Uterus (tissue), 4 donors: ENCODE measurements around the gene RCN2. TPM values are rescaled to one million over a fixed set of nuclear protein-coding genes. Genes with fewer than 3 reads are reported as not detected.

Experiments
- DNase-seq, 2 donors: peaks; one replicate each; pipeline ENCODE4 v3.0.0-alpha.2; 2019 to 2020
- H3K27ac ChIP-seq, 2 donors: fragments of 200-600 bp; sonication (generic); 1 replicate in 1 of 2; 2 replicates in 1 of 2; pipeline ENCODE4 v1.5.1; 2016 to 2018
- H3K27me3 ChIP-seq, 2 donors: fragments of 200-600 bp; sonication (generic); one replicate each; pipeline ENCODE4 v1.5.1; 2018 to 2019; ENCODE audit warnings: control low read depth in 1 of 2
- H3K36me3 ChIP-seq, 2 donors: fragments of 200-600 bp; sonication (generic); one replicate each; pipeline ENCODE4 v1.5.1; 2019; ENCODE audit warnings: control low read depth in 1 of 2
- H3K4me1 ChIP-seq, 2 donors: fragments of 200-600 bp; sonication (generic); one replicate each; pipeline ENCODE4 v1.5.1; 2018 to 2019; ENCODE audit warnings: control low read depth in 1 of 2
- H3K4me3 ChIP-seq, 2 donors: fragments of 200-600 bp; sonication (generic); 1 replicate in 1 of 2; 2 replicates in 1 of 2; pipeline ENCODE4 v1.5.1; 2018 to 2019; ENCODE audit warnings: mild to moderate bottlenecking in 1 of 2
- H3K9me3 ChIP-seq, 2 donors: fragments of 200-600 bp; sonication (generic); one replicate each; pipeline ENCODE4 v1.5.1; 2019; ENCODE audit warnings: control low read depth in 1 of 2
- POLR2A ChIP-seq, 2 donors: fragments of 450-650 bp; IDR thresholded peaks; one replicate each; pipeline ENCODE4 v1.6.1; 2016; ENCODE audit warnings: antibody characterized with exemption in 2 of 2, mild to moderate bottlenecking in 1 of 2, moderate library complexity in 1 of 2
- intact Hi-C: fragments of 100-400 bp; cut with DNase I; formaldehyde crosslinking; loops from one replicate; pipeline ENCODE4 v1.15.1; 2023; ENCODE audit warnings: low total_unique reads
- total RNA-seq, 4 donors: library from RNA; depleted of rRNA in 3 of 4; stranded (reverse); fragments of >200 nt in 3 of 4; gene quantifications; one replicate each; pipeline versions ENCODE4 v1.1.0 to v1.2.4, GENCODE V29; 2014 to 2023
- TF ChIP-seq, protein P1 (sequence below), 4 experiments: fragments of 200-600 bp in 2 of 4; fragments of 450-650 bp in 2 of 4; sonication (generic) in 2 of 4; IDR thresholded peaks; one replicate each; pipeline ENCODE4 v1.5.1; 2016 to 2019; ENCODE audit warnings: antibody characterized with exemption in 4 of 4, mild to moderate bottlenecking in 2 of 4, moderate library complexity in 1 of 4
- donor health status: DM: yes; HTN: yes; CAD: no.

Gene RCN2
- total RNA-seq, 4 donors from 2014 or later, result 26.1 to 108 (median 46.7) TPM

DNA sequence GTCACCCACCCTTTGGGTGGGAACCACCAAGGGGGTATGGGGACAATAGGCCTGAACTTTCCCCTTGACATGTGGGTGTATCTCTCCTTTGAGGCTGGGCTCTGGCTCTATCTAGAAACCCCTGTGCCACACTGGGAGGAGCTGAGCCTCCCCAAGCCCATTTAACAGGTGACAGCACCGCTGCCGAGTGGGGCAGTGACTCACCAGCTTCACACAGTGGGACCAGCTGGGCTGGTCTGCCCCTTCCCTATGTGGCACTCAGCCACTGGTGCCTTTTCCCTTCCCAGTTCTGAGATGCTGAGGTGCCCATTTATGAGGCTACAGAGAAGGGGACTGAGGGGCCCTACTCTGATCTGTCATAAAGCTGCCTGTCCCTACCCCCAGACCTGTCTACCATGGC, 68.4 kb downstream of the RCN2 start:
- no peaks in the 10 kb centered on the region for H3K9me3 ChIP-seq
- H3K27me3 ChIP-seq, result no peaks in the 10 kb centered on the region
- no peak for DNase-seq
- H3K27ac ChIP-seq, result no peak overlapping the region
- no peak for TF ChIP-seq POLR2A (IDR thresholded peaks at IDR 0.05)
- TF ChIP-seq, protein P1, sequence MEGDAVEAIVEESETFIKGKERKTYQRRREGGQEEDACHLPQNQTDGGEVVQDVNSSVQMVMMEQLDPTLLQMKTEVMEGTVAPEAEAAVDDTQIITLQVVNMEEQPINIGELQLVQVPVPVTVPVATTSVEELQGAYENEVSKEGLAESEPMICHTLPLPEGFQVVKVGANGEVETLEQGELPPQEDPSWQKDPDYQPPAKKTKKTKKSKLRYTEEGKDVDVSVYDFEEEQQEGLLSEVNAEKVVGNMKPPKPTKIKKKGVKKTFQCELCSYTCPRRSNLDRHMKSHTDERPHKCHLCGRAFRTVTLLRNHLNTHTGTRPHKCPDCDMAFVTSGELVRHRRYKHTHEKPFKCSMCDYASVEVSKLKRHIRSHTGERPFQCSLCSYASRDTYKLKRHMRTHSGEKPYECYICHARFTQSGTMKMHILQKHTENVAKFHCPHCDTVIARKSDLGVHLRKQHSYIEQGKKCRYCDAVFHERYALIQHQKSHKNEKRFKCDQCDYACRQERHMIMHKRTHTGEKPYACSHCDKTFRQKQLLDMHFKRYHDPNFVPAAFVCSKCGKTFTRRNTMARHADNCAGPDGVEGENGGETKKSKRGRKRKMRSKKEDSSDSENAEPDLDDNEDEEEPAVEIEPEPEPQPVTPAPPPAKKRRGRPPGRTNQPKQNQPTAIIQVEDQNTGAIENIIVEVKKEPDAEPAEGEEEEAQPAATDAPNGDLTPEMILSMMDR (IDR thresholded peaks at IDR 0.05), result no peak
- intact Hi-C loops, result no loop called here
- H3K36me3 ChIP-seq, result no peaks in the 10 kb centered on the region
- H3K4me1 ChIP-seq, result no peaks in the 10 kb centered on the region
- H3K4me3 ChIP-seq, result no peak overlapping the region

DNA sequence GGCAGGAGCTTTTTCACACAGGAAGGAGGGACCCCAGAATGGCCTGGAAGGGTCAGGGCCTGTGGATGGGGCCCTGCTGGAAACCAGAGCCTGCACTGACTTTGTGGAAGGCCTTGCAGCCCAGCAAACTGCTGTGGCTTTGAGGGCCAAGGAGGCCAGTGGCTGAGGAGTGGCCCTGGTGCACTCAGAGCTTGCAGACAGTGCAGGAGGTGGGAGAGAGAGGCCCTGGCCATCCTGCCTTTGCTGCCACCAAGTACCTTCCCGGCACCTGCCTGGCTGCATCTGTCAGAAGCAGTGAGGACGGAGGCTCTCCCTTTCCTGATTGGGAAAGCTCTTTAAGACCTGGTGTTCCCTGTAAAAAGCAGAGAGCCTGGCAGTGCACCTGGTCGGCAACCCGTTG, 69.8 kb downstream of the RCN2 start:
- Histone ChIP-seq H3K36me3 (no peaks in the 10 kb centered on the region), H3K9me3 (no peaks in the 10 kb centered on the region), H3K4me3 (no peak overlapping the region), H3K27me3 (no peaks in the 10 kb centered on the region), H3K4me1 (no peaks in the 10 kb centered on the region), H3K27ac (no peak overlapping the region)
- no peak for DNase-seq
- intact Hi-C loops, result no loop called here
- no peak for TF ChIP-seq POLR2A (IDR thresholded peaks at IDR 0.05)
- TF ChIP-seq, protein P1 (IDR thresholded peaks at IDR 0.05), result no peak

DNA sequence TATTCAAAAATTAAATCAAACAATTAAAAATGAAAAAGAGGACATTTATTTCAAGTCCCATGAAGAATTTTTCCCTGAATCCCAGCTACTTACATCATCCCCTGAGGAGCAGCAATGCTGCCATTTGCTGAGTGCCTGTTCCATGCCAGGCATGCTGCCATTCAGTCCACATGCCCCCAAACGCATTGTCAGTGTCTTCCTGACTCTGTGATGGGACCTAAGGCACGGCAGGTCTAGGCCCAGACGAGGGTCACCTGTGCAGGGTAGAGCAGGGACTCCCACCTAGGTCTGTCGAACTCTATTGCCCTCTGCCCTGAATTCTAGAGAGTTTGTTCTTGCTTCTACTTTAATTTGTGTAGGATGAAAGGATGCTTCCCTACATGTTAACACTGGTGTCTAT, 70.4 kb downstream of the RCN2 start:
- H3K27me3 ChIP-seq, result no peaks in the 10 kb centered on the region
- no peak for TF ChIP-seq POLR2A (IDR thresholded peaks at IDR 0.05)
- TF ChIP-seq, protein P1 (IDR thresholded peaks at IDR 0.05), result no peak
- intact Hi-C loops, result no loop called here
- no peak overlapping the region for H3K4me3 ChIP-seq
- DNase-seq, result no peak
- H3K36me3 ChIP-seq, result no peaks in the 10 kb centered on the region
- no peaks in the 10 kb centered on the region for H3K9me3 ChIP-seq
- H3K27ac ChIP-seq, result no peak overlapping the region
- no peaks in the 10 kb centered on the region for H3K4me1 ChIP-seq

DNA sequence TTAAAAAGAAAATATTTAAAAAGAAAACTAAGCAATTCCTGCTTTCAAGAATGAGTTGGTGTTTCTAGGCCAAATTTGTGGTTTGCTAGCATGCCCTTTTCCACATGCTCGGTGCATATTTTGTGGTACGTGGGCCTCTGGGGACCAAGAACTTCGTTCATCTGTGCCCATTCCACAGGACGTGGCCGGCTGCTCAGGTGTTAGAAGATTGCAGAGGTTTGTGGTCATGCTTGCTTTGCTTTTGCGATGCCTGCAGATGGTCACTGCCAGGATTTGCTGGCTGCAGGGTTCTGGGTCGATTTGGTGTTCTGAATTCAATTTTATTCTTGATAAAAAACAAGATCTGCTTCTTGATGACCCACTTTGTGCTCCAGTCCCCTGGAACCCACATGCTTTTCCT, 70.9 kb downstream of the RCN2 start:
- H3K36me3 ChIP-seq, result no peaks in the 10 kb centered on the region
- H3K27ac ChIP-seq, result no peak overlapping the region
- H3K4me1 ChIP-seq, result no peaks in the 10 kb centered on the region
- intact Hi-C loops, result no loop called here
- no peak for TF ChIP-seq POLR2A (IDR thresholded peaks at IDR 0.05)
- TF ChIP-seq, protein P1 (IDR thresholded peaks at IDR 0.05), result no peak
- H3K27me3 ChIP-seq, result no peaks in the 10 kb centered on the region
- H3K4me3 ChIP-seq, result no peak overlapping the region
- no peaks in the 10 kb centered on the region for H3K9me3 ChIP-seq
- DNase-seq, result no peak

DNA sequence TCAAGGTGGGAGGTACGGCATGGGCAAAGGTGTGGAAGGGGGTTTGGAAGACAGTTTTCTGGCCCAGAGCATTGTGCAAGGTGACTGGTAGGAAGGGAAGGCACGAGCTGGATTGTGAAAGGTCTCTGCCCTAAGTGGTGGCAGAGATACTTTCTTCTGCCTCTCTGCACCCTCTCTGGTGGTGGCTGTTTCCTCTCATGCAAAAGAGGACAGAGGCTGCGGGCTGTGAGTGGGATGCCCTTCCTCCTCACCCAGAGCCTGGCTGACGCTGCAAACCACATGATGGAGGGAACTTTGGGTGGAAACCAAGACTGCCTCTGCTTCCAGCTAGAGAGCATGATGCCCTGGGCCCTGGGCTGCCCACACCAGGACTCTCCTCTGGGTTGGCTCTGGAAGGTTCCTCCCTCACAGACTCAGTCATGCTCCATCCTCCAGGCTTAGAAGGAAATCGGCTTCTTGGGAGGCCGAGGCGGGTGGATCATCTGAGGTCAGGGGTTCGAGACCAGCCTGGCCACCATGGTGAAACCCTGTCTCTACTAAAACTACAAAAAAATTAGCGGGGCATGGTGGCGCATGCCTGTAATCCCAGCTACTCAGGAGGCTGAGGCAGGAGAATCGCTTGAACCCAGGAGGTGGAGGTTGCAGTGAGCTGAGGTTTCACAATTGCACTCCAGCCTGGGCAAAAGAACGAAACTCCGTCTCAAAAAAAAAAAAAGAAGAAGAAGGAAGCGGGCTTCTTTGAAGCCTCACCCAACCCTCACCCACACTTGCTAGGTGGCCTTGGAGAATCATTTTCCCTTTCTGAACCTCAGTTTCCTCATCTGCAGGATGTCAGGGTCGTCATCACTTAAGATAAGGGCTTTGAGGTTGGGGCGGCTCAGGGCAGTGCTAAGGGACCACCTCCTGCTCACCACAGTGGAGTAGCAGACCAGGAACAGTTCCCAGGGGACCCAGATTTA, 71.7 kb downstream of the RCN2 start:
- no peak overlapping the region for H3K27ac ChIP-seq
- H3K4me3 ChIP-seq, result no peak overlapping the region
- H3K9me3 ChIP-seq, result no peaks in the 10 kb centered on the region
- H3K4me1 ChIP-seq, result no peaks in the 10 kb centered on the region
- intact Hi-C loops, result no loop called here
- DNase-seq, result no peak
- no peaks in the 10 kb centered on the region for H3K27me3 ChIP-seq
- TF ChIP-seq, protein P1 (IDR thresholded peaks at IDR 0.05), result no peak
- TF ChIP-seq POLR2A (IDR thresholded peaks at IDR 0.05), result no peak
- no peaks in the 10 kb centered on the region for H3K36me3 ChIP-seq
